HCT116 (cell line): Measurements from ENCODE around the gene GCNT2.

Source experiments
- EZH2 ChIP-seq: fragments of 200-600 bp; sonication (generic); IDR thresholded peaks from 2 replicates; pipeline ENCODE4 v1.6.1; 2017; ENCODE audit warnings: antibody characterized with exemption, mixed run types
- EZH2phosphoT487 ChIP-seq: fragments of 200-600 bp; IDR thresholded peaks from 2 replicates; pipeline ENCODE4 v1.6.1; 2018; ENCODE audit warnings: antibody characterized with exemption, borderline replicate concordance
- FOSL1 ChIP-seq: IDR thresholded peaks from 2 replicates; pipeline ENCODE4 v1.6.1; 2012; ENCODE audit warnings: low read depth
- POLR2A ChIP-seq: IDR thresholded peaks from 2 replicates; pipeline ENCODE4 v1.7.0; 2011; ENCODE audit warnings: borderline replicate concordance; ENCODE audit not compliant: insufficient read depth, insufficient read length; ENCODE audit errors: extremely low read depth
- POLR2AphosphoS5 ChIP-seq: IDR thresholded peaks from 2 replicates; pipeline ENCODE4 v1.6.1; 2011; ENCODE audit warnings: mild to moderate bottlenecking, low read depth, low read length, moderate library complexity
- REST ChIP-seq: IDR thresholded peaks from 2 replicates; pipeline ENCODE4 v1.6.1; 2012; ENCODE audit warnings: low read depth
- TCF7L2 ChIP-seq: IDR thresholded peaks from 2 replicates; pipeline ENCODE4 v1.7.0; 2011; ENCODE audit warnings: borderline replicate concordance, inconsistent platforms; ENCODE audit not compliant: insufficient read depth, insufficient read length; ENCODE audit errors: extremely low read depth
- YY1 ChIP-seq: IDR thresholded peaks from 2 replicates; pipeline ENCODE4 v1.6.1; 2011; ENCODE audit warnings: low read length, low read depth, moderate library complexity, mild to moderate bottlenecking; ENCODE audit not compliant: insufficient replicate concordance; ENCODE audit errors: extremely low read depth
- TF ChIP-seq, protein P1 (sequence below): IDR thresholded peaks from 2 replicates; pipeline ENCODE4 v1.6.1; 2012
- TF ChIP-seq, protein P2 (sequence below): IDR thresholded peaks from 2 replicates; pipeline ENCODE4 v1.6.1; 2012
- TF ChIP-seq, protein P3 (sequence below), 3 experiments: fragments of 200-600 bp in 1 of 3; sonication (generic) in 1 of 3; IDR thresholded peaks in 2 of 3; conservative IDR thresholded peaks in 1 of 3; 2 replicates each; pipeline ENCODE4 v1.5.1; 2012 to 2017; ENCODE audit warnings: low read depth in 2 of 3, low read length in 2 of 3, antibody characterized with exemption in 1 of 3, borderline replicate concordance in 1 of 3, control low read depth in 1 of 3, mild to moderate bottlenecking in 1 of 3, mixed read lengths in 1 of 3, mixed run types in 1 of 3, moderate library complexity in 1 of 3; ENCODE audit not compliant: insufficient read depth in 1 of 3
- TF ChIP-seq, protein P4 (sequence below): IDR thresholded peaks from 2 replicates; pipeline ENCODE4 v1.6.1; 2011; ENCODE audit warnings: mild to moderate bottlenecking, low read length, moderate library complexity; ENCODE audit not compliant: insufficient replicate concordance; ENCODE audit errors: extremely low read depth

DNA sequence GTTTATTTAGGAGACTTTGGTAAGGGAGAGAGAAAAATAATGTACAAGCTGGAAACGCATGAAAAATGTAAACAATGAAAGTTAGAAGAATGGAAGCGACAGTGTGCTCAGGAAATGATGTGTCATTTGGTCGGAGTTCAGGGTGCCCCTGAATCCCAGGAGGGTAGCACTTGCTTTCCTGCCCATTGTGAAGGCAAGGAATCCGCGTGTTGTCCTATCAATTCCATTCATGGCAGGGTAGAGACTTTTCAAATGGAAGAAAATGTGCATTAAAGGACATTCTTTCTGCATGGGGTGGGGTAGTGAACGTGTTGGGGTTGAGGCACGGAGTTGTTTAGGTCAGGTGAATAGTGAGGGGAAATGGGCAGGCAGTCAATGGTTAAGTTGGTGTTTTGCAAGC is 33.7 kb downstream of the GCNT2 start:
- TF ChIP-seq TCF7L2 = no peak
- no peak for TF ChIP-seq POLR2AphosphoS5
- TF ChIP-seq, protein P1, sequence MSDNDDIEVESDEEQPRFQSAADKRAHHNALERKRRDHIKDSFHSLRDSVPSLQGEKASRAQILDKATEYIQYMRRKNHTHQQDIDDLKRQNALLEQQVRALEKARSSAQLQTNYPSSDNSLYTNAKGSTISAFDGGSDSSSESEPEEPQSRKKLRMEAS = no peak
- TF ChIP-seq, protein P2, sequence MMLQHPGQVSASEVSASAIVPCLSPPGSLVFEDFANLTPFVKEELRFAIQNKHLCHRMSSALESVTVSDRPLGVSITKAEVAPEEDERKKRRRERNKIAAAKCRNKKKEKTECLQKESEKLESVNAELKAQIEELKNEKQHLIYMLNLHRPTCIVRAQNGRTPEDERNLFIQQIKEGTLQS = no peak
- TF ChIP-seq YY1 = no peak
- no peak for TF ChIP-seq FOSL1
- TF ChIP-seq, protein P3, sequence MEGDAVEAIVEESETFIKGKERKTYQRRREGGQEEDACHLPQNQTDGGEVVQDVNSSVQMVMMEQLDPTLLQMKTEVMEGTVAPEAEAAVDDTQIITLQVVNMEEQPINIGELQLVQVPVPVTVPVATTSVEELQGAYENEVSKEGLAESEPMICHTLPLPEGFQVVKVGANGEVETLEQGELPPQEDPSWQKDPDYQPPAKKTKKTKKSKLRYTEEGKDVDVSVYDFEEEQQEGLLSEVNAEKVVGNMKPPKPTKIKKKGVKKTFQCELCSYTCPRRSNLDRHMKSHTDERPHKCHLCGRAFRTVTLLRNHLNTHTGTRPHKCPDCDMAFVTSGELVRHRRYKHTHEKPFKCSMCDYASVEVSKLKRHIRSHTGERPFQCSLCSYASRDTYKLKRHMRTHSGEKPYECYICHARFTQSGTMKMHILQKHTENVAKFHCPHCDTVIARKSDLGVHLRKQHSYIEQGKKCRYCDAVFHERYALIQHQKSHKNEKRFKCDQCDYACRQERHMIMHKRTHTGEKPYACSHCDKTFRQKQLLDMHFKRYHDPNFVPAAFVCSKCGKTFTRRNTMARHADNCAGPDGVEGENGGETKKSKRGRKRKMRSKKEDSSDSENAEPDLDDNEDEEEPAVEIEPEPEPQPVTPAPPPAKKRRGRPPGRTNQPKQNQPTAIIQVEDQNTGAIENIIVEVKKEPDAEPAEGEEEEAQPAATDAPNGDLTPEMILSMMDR (IDR thresholded peaks at IDR 0.05 in 2 of 3, conservative IDR thresholded peaks at IDR 0.05 in 1 of 3; ENCODE audit: borderline replicate concordance in 1 of 3, insufficient read depth in 1 of 3, low read depth in 2 of 3, low read length in 2 of 3) = no peak
- TF ChIP-seq REST = no peak
- no peak for TF ChIP-seq POLR2A
- TF ChIP-seq EZH2phosphoT487 = no peak
- TF ChIP-seq, protein P4, sequence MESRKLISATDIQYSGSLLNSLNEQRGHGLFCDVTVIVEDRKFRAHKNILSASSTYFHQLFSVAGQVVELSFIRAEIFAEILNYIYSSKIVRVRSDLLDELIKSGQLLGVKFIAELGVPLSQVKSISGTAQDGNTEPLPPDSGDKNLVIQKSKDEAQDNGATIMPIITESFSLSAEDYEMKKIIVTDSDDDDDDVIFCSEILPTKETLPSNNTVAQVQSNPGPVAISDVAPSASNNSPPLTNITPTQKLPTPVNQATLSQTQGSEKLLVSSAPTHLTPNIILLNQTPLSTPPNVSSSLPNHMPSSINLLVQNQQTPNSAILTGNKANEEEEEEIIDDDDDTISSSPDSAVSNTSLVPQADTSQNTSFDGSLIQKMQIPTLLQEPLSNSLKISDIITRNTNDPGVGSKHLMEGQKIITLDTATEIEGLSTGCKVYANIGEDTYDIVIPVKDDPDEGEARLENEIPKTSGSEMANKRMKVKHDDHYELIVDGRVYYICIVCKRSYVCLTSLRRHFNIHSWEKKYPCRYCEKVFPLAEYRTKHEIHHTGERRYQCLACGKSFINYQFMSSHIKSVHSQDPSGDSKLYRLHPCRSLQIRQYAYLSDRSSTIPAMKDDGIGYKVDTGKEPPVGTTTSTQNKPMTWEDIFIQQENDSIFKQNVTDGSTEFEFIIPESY = no peak
- no peak for TF ChIP-seq EZH2
